HG02759 (cell line): Measurements from ENCODE around the gene ADAM12.

Experiments
- ATAC-seq: cut with Tn5 transposase; IDR thresholded peaks from one replicate; pipeline ENCODE4 v1.9.1; 2021; ENCODE audit warnings: mild to moderate bottlenecking, moderate library complexity; ENCODE audit not compliant: unreplicated experiment

Gene ADAM12

GRCh38 chr10:126215746-126216631, 172.3 kb downstream of the ADAM12 start:
- ATAC-seq = no peak

GRCh38 chr10:126214679-126215078, 173.6 kb downstream of the ADAM12 start:
- ATAC-seq = no peak

GRCh38 chr10:126214021-126214420, 174.3 kb downstream of the ADAM12 start:
- no peak for ATAC-seq

GRCh38 chr10:126212738-126213137, 175.5 kb downstream of the ADAM12 start:
- ATAC-seq = no peak

- ATAC-seq = no peak
Observed at GRCh38 chr10:126210051-126210651, 178.1 kb downstream of the ADAM12 start.

GRCh38 chr10:126209451-126209850, 178.8 kb downstream of the ADAM12 start:
- ATAC-seq = no peak

GRCh38 chr10:126208726-126209302, 179.5 kb downstream of the ADAM12 start:
- no peak for ATAC-seq

GRCh38 chr10:126207851-126208250, 180.4 kb downstream of the ADAM12 start:
- no peak for ATAC-seq

GRCh38 chr10:126207313-126207771, 180.9 kb downstream of the ADAM12 start:
- no peak for ATAC-seq

- no peak for ATAC-seq
Observed at GRCh38 chr10:126205486-126206205, 182.6 kb downstream of the ADAM12 start.

- ATAC-seq = no peak
Observed at GRCh38 chr10:126204320-126204719, 184.0 kb downstream of the ADAM12 start.

GRCh38 chr10:126203746-126204145, 184.5 kb downstream of the ADAM12 start:
- no peak for ATAC-seq

GRCh38 chr10:126201603-126202002, 186.7 kb downstream of the ADAM12 start:
- no peak for ATAC-seq

GRCh38 chr10:126199221-126199998, 188.9 kb downstream of the ADAM12 start:
- no peak for ATAC-seq

- no peak for ATAC-seq
Observed at GRCh38 chr10:126198681-126199080, 189.6 kb downstream of the ADAM12 start.

GRCh38 chr10:126197036-126197543, 191.2 kb downstream of the ADAM12 start:
- ATAC-seq = no peak

- no peak for ATAC-seq
Observed at GRCh38 chr10:126196281-126196680, 192.0 kb downstream of the ADAM12 start.

- no peak for ATAC-seq
Observed at GRCh38 chr10:126191192-126191591, 197.1 kb downstream of the ADAM12 start.

- no peak for ATAC-seq
Observed at GRCh38 chr10:126188679-126189200, 199.5 kb downstream of the ADAM12 start.

- no peak for ATAC-seq
Observed at GRCh38 chr10:126187399-126187798, 200.9 kb downstream of the ADAM12 start.
